HepG2 (cell line): ENCODE measurements around the gene CSDE1. TPM values are rescaled to one million over a fixed set of nuclear protein-coding genes. Genes with fewer than 3 reads are reported as not detected.
A peak's percentile ranks its signal among the peaks of the same experiment; 100 is the strongest.

ENCODE experiments used
- AKNA ChIP-seq: sonication (generic); formaldehyde crosslinking; IDR thresholded peaks from 2 replicates; pipeline ENCODE4 v1.4.0; 2020; ENCODE audit warnings: missing genetic modification reagents, borderline replicate concordance
- HMG20B ChIP-seq: conservative IDR thresholded peaks from 2 replicates; pipeline ENCODE4 v1.6.1; 2016; ENCODE audit warnings: missing genetic modification reagents, missing compliant biosample characterization
- KLF12 ChIP-seq: sonication (generic); formaldehyde crosslinking; IDR thresholded peaks from 2 replicates; pipeline ENCODE4 v1.4.0; 2020; ENCODE audit warnings: missing genetic modification reagents, borderline replicate concordance
- MAFK ChIP-seq, 2 experiments: IDR thresholded peaks in 1 of 2; conservative IDR thresholded peaks in 1 of 2; 2 replicates each; pipeline ENCODE4 v1.6.1; 2011; ENCODE audit warnings: improper control_type of control experiment in 2 of 2, low read length in 2 of 2
- MYC ChIP-seq: sonication (generic); formaldehyde crosslinking; IDR thresholded peaks from 2 replicates; pipeline ENCODE4 v1.9.0; 2021; ENCODE audit warnings: missing genetic modification reagents, borderline replicate concordance
- NCOA5 ChIP-seq: sonication (generic); formaldehyde crosslinking; IDR thresholded peaks from 2 replicates; pipeline ENCODE4 v1.4.0; 2020; ENCODE audit warnings: missing genetic modification reagents
- PHF21A ChIP-seq: sonication (generic); formaldehyde crosslinking; IDR thresholded peaks from 2 replicates; pipeline ENCODE4 v1.5.0; 2020; ENCODE audit warnings: mild to moderate bottlenecking, missing genetic modification reagents
- SOX13 ChIP-seq, 3 experiments: fragments of 450-650 bp in 1 of 3; sonication (generic) in 1 of 3; formaldehyde crosslinking in 1 of 3; IDR thresholded peaks in 2 of 3; conservative IDR thresholded peaks in 1 of 3; 2 replicates each; pipeline versions ENCODE4 v1.5.0 to v1.6.1; 2016 to 2020; ENCODE audit warnings: antibody characterized with exemption in 1 of 3, mild to moderate bottlenecking in 1 of 3, missing compliant biosample characterization in 1 of 3, missing genetic modification reagents in 1 of 3, moderate library complexity in 1 of 3
- ZNF263 ChIP-seq: sonication (generic); formaldehyde crosslinking; IDR thresholded peaks from 2 replicates; pipeline ENCODE4 v1.4.0; 2020; ENCODE audit warnings: missing genetic modification reagents
- ZNF3 ChIP-seq: IDR thresholded peaks from 2 replicates; pipeline ENCODE4 v1.7.0; 2017; ENCODE audit warnings: inconsistent platforms
- ZNF432 ChIP-seq: sonication (generic); formaldehyde crosslinking; IDR thresholded peaks from 2 replicates; pipeline ENCODE4 v1.5.0; 2020; ENCODE audit warnings: missing genetic modification reagents, mild to moderate bottlenecking, borderline replicate concordance
- ZNF496 ChIP-seq: sonication (generic); formaldehyde crosslinking; IDR thresholded peaks from 2 replicates; pipeline ENCODE4 v1.8.1; 2023; ENCODE audit warnings: mild to moderate bottlenecking, moderate library complexity, missing genetic modification reagents; ENCODE audit not compliant: insufficient replicate concordance
- ZNF550 ChIP-seq: sonication (generic); formaldehyde crosslinking; IDR thresholded peaks from 2 replicates; pipeline ENCODE4 v1.4.0; 2020; ENCODE audit warnings: mild to moderate bottlenecking, missing genetic modification reagents, borderline replicate concordance
- ZNF713 ChIP-seq: sonication (generic); formaldehyde crosslinking; IDR thresholded peaks from 2 replicates; pipeline ENCODE4 v1.4.0; 2020; ENCODE audit warnings: mild to moderate bottlenecking, missing genetic modification reagents
- ZSCAN21 ChIP-seq: sonication (generic); formaldehyde crosslinking; IDR thresholded peaks from 2 replicates; pipeline ENCODE4 v1.8.0; 2022; ENCODE audit warnings: mild to moderate bottlenecking, missing genetic modification reagents, moderate library complexity, borderline replicate concordance
- ZSCAN29 ChIP-seq: sonication (generic); formaldehyde crosslinking; conservative IDR thresholded peaks from 2 replicates; pipeline ENCODE4 v1.4.0; 2020; ENCODE audit warnings: mild to moderate bottlenecking, missing genetic modification reagents
- polyA plus RNA-seq, 8 experiments: library from polyadenylated mRNA; depleted of rRNA in 3 of 8; stranded (reverse) in 7 of 8; unstranded in 1 of 8; fragments of >200 nt; fragmentation: Illumina TruSeq in 4 of 8; extraction: Trizol in 4 of 8; gene quantifications; 2 replicates each; pipeline versions ENCODE4 v1.2.1 to v1.2.3, GENCODE V29; 2011 to 2016; ENCODE audit warnings: low read depth in 4 of 8, missing spikeins in 1 of 8, mixed read lengths in 1 of 8; ENCODE audit not compliant: insufficient read depth in 1 of 8
- total RNA-seq, 5 experiments: library from RNA; depleted of rRNA; stranded (reverse); fragments of >200 nt; fragmentation: Illumina TruSeq; extraction: Trizol; gene quantifications; 2 replicates each; pipeline ENCODE4 v1.2.3, GENCODE V29; 2016; ENCODE audit warnings: low read depth in 1 of 5
- TF ChIP-seq, protein P1 (sequence below): sonication (generic); formaldehyde crosslinking; IDR thresholded peaks from 2 replicates; pipeline ENCODE4 v1.5.0; 2020; ENCODE audit warnings: mild to moderate bottlenecking, missing genetic modification reagents, borderline replicate concordance

Gene CSDE1
- total and polyA plus RNA-seq, 2 of the 13 experiments (the other 11 are each of a cell fraction or from before 2014, with no cell fraction given): 150 to 313 TPM

DNA sequence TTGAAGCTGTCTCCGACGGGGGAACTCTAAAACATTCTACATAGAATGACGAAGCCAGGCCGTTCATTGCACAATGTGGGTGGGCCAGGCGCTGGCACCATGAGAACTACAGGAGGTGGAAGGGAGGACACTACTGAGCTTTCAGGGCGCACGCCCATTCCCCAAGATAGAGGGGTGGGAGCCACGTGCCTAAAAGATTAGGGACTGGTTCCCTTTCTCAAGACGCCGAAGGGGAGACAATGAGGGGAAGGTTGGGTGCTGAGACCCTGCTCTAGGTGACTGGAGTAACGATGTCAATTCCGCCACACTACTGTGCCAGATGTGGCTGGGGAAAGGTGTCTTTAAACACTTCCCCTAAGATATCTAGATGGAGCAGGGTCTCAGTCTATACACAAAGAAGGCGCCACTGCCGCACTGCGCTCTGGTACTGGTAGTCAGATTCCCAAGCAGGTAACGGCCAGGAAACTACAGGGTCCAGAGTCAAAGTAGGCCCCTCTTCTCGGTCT, 782 bp downstream of the CSDE1 start (continued):
- TF ChIP-seq AKNA (CRISPR knock-in tag) (no peak), NCOA5 (CRISPR knock-in tag) (no peak), MYC (CRISPR knock-in tag) (peak; percentile 43; the same call in 1 of the 2 replicates), MAFK (conservative IDR thresholded peaks at IDR 0.05 in 1 of 2, IDR thresholded peaks at IDR 0.05 in 1 of 2; ENCODE audit: low read length in 2 of 2) (no peak), ZNF3 (CRISPR knock-in tag) (no peak), HMG20B (no peak), ZNF550 (CRISPR knock-in tag) (no peak), ZSCAN29 (CRISPR knock-in tag) (no peak), ZNF496 (CRISPR knock-in tag) (no peak), ZSCAN21 (CRISPR knock-in tag) (no peak), PHF21A (CRISPR knock-in tag) (no peak), KLF12 (CRISPR knock-in tag) (0 out of 2 replicates have a peak, but pooled peaks have one; percentile 22), ZNF713 (CRISPR knock-in tag) (no peak), ZNF263 (CRISPR knock-in tag) (no peak), SOX13 (IDR thresholded peaks at IDR 0.05) (no peak), SOX13 (CRISPR knock-in tag; conservative IDR thresholded peaks at IDR 0.05 in 1 of 2, IDR thresholded peaks at IDR 0.05 in 1 of 2) (0 out of 4 replicates have a peak, but pooled peaks of 1 of the 2 experiments have one; percentile 6), ZNF432 (CRISPR knock-in tag) (no peak)
- TF ChIP-seq, protein P1, sequence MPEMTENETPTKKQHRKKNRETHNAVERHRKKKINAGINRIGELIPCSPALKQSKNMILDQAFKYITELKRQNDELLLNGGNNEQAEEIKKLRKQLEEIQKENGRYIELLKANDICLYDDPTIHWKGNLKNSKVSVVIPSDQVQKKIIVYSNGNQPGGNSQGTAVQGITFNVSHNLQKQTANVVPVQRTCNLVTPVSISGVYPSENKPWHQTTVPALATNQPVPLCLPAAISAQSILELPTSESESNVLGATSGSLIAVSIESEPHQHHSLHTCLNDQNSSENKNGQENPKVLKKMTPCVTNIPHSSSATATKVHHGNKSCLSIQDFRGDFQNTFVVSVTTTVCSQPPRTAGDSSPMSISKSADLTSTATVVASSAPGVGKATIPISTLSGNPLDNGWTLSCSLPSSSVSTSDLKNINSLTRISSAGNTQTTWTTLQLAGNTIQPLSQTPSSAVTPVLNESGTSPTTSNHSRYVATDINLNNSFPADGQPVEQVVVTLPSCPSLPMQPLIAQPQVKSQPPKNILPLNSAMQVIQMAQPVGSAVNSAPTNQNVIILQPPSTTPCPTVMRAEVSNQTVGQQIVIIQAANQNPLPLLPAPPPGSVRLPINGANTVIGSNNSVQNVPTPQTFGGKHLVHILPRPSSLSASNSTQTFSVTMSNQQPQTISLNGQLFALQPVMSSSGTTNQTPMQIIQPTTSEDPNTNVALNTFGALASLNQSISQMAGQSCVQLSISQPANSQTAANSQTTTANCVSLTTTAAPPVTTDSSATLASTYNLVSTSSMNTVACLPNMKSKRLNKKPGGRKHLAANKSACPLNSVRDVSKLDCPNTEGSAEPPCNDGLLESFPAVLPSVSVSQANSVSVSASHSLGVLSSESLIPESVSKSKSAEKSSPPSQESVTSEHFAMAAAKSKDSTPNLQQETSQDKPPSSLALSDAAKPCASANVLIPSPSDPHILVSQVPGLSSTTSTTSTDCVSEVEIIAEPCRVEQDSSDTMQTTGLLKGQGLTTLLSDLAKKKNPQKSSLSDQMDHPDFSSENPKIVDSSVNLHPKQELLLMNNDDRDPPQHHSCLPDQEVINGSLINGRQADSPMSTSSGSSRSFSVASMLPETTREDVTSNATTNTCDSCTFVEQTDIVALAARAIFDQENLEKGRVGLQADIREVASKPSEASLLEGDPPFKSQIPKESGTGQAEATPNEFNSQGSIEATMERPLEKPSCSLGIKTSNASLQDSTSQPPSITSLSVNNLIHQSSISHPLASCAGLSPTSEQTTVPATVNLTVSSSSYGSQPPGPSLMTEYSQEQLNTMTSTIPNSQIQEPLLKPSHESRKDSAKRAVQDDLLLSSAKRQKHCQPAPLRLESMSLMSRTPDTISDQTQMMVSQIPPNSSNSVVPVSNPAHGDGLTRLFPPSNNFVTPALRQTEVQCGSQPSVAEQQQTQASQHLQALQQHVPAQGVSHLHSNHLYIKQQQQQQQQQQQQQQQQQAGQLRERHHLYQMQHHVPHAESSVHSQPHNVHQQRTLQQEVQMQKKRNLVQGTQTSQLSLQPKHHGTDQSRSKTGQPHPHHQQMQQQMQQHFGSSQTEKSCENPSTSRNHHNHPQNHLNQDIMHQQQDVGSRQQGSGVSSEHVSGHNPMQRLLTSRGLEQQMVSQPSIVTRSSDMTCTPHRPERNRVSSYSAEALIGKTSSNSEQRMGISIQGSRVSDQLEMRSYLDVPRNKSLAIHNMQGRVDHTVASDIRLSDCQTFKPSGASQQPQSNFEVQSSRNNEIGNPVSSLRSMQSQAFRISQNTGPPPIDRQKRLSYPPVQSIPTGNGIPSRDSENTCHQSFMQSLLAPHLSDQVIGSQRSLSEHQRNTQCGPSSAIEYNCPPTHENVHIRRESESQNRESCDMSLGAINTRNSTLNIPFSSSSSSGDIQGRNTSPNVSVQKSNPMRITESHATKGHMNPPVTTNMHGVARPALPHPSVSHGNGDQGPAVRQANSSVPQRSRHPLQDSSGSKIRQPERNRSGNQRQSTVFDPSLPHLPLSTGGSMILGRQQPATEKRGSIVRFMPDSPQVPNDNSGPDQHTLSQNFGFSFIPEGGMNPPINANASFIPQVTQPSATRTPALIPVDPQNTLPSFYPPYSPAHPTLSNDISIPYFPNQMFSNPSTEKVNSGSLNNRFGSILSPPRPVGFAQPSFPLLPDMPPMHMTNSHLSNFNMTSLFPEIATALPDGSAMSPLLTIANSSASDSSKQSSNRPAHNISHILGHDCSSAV (CRISPR knock-in tag): no peak
